Measurements from ENCODE around the gene AGRN.
"Not testable (repeated sequence)": the region's sequence is repeated elsewhere in the genome, so short reads cannot be mapped to it uniquely, and the experiment has no call there.

The AGRN gene

DNA sequence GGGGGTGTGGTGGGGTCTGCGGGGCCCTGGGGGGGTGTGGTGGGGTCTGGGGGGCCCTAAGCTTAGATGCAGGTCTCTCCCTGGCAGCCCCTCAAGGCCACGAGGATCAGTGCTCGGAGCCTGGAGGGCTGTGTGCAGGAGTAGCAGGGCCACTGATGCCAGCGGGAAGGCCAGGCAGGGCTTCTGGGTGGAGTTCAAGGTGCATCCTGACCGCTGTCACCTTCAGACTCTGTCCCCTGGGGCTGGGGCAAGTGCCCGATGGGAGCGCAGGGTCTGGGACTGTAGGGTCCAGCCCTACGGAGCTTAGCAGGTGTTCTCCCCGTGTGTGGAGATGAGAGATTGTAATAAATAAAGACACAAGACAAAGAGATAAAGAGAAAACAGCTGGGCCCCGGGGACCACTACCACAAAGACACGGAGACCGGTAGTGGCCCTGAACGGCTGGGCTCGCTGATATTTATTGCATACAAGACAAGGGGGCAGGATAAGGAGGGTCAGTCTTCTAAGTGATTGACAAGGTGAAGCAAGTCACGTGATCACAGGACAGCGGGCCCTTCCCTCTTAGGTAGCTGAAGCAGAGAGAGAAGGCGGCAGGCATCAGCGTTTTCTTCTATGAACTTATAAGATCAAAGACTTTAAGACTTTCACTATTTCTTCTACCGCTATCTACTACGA, 45.5 kb downstream of the AGRN start:
- no peak for DNase-seq (ENCODE audit: low read depth, low spot score)

DNA sequence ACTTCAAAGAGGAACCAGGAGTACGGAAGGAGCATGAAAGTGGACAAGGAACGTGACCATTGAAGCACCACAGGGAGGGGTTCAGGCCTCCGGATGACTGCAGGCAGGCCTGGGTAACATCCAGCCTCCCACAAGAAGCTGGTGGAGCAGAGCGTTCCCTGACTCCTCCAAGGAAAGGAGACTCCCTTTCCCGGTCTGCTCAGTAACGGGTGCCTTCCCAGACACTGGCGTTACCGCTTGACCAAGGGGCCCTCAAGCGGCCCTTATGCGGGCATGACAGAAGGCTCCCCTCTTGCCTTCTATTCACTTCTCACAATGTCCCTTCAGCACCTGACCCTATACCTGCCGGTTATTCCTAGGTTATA, 46.0 kb downstream of the AGRN start:
- not testable (repeated sequence) for DNase-seq (ENCODE audit: low read depth, low spot score)

- no peak for DNase-seq (ENCODE audit: low read depth, low spot score)
These were observed 46.7 kb downstream of the AGRN start for GRCh38 chr1:1066403-1067283.

DNA sequence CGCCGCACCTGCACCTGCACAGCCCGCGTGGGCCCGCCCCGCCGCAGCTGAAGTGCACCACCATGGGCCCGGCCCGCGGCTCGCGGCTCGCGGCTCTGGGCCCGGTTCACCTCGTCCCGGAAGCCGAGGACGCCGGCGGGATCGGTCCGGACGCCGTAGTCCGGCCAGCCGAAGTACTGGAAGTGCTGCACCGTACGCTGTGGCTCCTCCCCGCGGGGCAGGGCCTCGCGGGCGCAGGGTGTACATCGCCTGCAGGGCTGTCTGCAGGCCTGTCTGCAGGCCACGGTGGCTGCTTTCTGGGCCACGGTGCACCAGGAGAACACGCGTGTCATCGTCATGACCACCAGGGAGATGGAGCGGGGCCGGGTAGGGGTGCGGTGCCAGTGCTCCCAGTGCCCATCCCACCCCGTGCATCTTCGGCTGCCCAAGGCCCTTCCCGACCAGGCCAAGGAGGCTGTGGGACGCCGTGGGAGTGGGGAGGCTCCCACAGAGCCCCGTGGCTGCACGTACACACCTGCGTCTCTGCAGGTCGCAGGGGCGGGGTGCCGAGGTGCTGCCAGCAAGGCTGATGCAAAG, 47.5 kb downstream of the AGRN start:
- DNase-seq (ENCODE audit: low read depth, low spot score), result no peak

GRCh38 chr1:1067860-1068516, 48.1 kb downstream of the AGRN start:
- DNase-seq (ENCODE audit: low read depth, low spot score), result no peak

DNA sequence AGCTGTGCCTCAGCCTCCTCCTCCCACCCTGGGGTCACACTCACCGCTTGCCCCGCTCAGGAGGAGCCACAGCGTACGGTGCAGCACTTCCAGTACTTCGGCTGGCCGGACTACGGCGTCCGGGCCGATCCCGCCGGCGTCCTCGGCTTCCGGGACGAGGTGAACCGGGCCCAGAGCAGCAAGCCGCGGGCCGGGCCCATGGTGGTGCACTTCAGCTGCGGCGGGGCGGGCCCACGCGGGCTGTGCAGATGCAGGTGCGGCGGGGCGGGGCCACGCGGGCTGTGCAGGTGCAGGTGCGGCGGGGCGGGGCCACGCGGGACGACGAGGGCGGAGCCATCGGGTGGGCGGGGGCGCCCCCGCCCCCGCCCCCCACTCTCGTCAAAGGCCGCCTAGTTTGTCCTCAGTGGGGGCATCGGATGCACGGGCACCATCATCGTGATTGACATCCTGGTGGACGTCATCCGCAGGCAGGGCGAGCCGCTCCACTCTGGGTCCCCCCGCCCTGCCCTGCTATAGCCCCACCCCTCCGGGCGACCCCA, 48.7 kb downstream of the AGRN start:
- DNase-seq (ENCODE audit: low read depth, low spot score), result no peak

GRCh38 chr1:1069056-1069710, 49.3 kb downstream of the AGRN start:
- peak; percentile 81 for DNase-seq (ENCODE audit: low read depth, low spot score)

GRCh38 chr1:1069711-1070676, 50.1 kb downstream of the AGRN start:
- DNase-seq (ENCODE audit: low read depth, low spot score), result no peak

DNA sequence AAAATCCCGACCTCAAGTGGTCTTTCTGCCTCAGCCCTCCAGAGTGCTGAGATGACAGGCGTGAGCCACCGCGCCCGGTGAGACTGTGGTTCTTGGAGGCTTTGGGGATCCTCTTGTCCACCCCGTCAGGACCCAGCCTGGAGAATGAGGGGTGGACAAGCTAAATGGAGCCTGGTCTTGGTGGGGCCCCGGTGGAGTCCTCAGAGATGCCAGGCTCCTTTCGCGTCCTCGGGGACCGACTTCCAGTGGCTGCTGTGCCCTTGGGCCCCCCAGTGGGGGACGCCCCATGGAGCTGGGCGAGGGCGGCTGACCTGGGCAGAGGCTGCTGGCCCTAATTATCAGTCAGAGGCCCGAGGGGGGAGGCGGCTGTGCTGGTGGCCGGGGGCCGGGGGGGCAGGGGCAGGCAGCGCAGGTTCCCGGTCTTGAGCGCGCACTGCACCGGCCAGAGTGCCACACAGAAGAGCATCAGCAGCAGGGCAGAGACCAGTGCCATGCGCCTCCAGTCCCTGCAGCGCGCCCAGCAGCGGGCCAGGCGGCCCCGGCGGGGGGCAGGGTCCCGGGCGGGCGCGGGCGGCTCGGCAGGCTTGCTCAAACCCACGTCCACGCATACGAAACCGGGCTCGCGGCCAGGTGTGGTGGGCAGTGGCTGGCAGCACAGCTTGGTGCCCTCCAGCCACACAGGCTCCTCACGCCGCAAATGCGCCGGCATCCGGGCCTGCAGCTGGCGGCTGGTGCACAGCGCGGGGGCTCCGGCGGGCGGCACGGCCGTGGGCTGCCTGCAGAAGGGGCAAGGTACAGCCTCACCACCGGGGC, 51.8 kb downstream of the AGRN start:
- no peak for DNase-seq (ENCODE audit: low read depth, low spot score)

DNA sequence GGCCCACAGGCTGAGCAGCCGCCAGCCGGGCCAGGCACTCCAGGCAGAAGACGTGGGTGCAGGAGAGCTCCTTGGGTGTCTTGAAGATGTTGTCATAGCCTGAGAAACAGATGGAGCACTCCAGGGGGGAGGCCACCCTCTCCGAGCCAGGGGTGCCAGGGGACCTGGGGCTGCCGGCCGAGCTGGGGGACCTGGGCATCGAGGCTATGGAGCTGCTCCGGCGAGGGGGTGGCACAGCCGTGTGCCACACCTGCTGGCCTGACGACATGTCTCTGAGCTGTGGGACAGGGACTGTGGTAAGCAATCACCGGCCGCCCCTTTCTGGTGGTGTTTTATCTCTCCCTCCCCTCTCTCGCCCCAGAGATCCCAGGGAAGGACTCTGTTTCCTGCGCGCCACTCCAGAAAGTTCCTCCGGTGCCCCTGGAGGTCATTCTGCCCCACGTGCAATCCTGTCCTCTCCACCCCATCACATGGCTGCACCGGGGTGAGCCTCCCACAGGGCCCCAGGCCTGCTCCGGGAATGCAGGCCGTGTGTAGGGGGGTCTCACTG, 52.5 kb downstream of the AGRN start:
- no peak for DNase-seq (ENCODE audit: low read depth, low spot score)

GRCh38 chr1:1072849-1073742, 53.2 kb downstream of the AGRN start:
- no peak for DNase-seq (ENCODE audit: low read depth, low spot score)

DNA sequence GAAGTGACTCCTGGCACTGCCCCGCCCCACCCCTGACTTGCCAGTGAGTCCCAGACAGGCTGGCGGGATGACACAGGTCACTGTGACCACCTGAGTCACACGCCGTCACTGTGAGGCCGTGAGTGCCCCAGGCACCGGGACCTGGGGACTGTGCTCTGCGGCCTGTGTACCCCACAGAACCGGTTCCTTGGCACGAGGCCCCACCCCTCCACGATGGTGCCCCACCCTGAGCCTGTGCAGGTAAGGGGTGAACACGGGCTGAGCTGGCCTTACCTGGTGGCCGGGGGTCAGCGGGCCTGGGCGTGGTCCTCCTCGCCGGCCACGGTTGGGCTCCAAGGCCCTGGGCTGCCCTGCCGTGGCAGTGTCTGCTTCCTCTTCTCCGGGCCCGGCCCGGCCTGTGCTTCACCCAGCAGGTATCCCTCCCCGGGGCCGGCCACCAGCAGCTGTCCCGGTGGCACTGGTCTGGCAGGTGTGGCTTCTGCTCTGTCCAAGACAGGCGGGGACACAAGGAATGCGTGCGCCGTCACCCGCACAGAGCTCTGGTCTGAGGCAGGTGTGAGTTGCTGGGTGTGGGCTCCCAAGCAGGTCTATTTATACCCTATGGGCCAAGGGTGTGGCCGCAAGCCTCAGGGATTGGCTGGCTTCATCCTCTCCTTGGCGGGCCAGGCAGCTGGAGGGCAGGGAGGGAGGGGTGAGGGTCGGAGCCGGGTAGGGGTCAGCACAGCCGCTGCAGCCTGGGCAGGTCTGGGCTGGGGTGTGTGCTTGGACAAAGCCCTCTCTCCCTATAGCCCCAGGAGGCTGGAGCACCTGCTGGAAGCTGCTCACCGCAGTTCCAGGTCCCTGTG, 54.0 kb downstream of the AGRN start, which contains the start of gene RNF223:
Gene RNF223, minus strand, starts transcription at position 564 of the 845 bp plus-strand sequence. CDS start 1,740 bp downstream, outside the sequence.
- no peak for DNase-seq (ENCODE audit: low read depth, low spot score)

DNA sequence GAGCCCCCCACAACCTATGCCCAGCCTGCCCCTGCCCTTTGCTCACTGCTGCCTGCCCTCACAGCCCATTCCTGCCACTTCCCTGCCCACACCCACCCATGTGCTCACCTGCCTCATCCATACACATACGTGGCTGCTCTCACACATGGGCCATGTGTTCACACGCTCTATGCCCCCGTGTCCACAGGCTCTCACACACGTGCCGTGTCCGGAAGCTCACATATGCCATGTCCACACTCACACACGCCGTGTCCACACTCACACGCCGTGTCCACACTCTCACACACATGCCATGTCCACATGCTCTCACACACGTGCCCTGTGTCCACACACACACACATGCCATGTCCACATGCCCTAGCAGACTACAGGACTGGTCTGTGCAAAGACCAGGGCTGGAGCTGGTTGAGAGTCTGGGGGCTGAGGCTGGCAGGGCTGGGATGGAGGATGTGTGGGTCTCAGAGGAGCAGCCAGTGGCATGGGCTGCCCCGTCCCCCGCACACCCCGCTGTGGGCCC, 54.8 kb downstream of the AGRN start:
- no peak for DNase-seq (ENCODE audit: low read depth, low spot score)

DNA sequence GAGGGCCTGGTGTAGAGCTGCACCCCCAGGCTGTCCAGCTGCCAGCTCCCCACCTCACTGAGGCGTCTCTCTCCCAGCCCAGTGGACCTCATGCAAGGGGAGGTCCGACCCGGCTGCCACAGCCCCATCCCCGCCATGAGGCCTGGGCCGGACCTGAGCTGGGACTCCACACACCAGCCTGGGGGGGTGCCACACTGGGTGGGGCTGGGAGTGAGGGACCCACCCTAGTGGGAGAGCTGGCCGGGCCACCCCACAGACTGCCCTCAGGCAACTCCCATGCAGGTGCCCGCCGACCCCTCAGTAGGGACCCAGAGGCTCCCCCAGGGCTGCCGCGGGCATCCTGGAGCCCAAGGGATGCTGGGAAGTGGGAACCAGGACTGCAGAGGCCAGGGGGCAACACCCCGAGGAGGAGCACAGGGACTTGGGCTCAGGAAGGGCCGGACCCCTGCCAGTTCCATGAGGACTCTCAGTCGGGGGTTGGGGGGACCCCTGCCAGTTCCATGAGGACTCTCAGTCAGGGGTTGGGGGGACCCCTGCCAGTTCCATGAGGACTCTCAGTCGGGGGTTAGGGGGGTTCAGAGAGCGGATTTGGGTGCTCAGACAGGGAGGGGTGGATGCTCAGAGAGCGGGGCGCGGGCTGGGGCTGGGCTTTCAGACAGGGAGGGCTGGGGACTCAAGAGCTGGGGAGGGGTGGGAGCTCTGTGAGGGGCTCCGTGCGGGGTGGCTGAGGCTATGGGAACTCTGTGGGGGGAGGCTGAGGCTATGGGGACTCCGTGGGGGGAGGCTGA, 55.4 kb downstream of the AGRN start:
- no peak for DNase-seq (ENCODE audit: low read depth, low spot score)

DNA sequence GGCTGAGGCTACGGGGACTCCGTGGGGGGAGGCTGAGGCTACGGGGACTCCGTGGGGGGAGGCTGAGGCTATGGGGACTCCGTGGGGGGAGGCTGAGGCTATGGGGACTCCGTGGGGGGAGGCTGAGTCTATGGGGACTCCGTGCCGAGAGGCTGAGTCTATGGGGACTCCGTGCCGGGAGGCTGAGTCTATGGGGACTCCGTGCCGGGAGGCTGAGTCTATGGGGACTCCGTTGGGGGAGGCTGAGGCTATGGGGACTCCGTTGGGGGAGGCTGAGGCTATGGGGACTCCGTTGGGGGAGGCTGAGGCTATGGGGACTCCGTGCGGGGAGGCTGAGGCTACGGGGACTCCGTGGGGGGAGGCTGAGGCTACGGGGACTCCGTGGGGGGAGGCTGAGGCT, 57.5 kb downstream of the AGRN start:
- not testable (repeated sequence) for DNase-seq (ENCODE audit: low read depth, low spot score)

All from activated CD4-positive, CD25-positive, alpha-beta regulatory T cell treated with anti-CD3 and anti-CD28 coated beads, Interleukin-2, amount 50 U/mL, for 16 hours (primary cell).